ENCODE results near the gene KLHL26.

Gene KLHL26

GRCh38 chr19:18613589-18614234 is 23.1 kb upstream of the KLHL26 start:
- Histone ChIP-seq H3K27me3 (peaks cover 74 to 91% (median 81%) of the 10 kb centered on the region in 11 experiments), H3K4me3 (no peak overlapping the region; a peak in 1 of 20 replicates), H3K9me3 (replicated peaks in 1 of 11) (peaks cover 0 to 21% (median 12%) of the 10 kb centered on the region in 11 experiments; a peak in 16 of 22 replicates), H3K4me2 (0 out of 22 replicates have a peak overlapping the region, but pooled peaks of 1 of the 11 experiments have one; percentile 86), H3K4me1 (peaks cover 26 to 35% (median 32%) of the 10 kb centered on the region in 10 experiments), H3K36me3 (no peaks in the 10 kb centered on the region), H3K9ac (no peak overlapping the region), H4K20me1 (peaks cover 0 to 59% (median 49%) of the 10 kb centered on the region in 11 experiments; a peak in 19 of 22 replicates), H3K27ac (no peak overlapping the region)
- TF ChIP-seq Cebpa-rat (IDR thresholded peaks at IDR 0.05) = no peak

- no peak for TF ChIP-seq Cebpa-rat (IDR thresholded peaks at IDR 0.05)
- H3K4me2 ChIP-seq = no peak overlapping the region
- H3K27ac ChIP-seq = no peak overlapping the region
- H3K9ac ChIP-seq = no peak overlapping the region
- H3K27me3 ChIP-seq = peaks cover 51 to 68% (median 58%) of the 10 kb centered on the region in 11 experiments
- no peak overlapping the region for H3K4me3 ChIP-seq
- H3K4me1 ChIP-seq = peaks cover 19 to 29% (median 26%) of the 10 kb centered on the region in 10 experiments
- peaks cover 0 to 36% (median 26%) of the 10 kb centered on the region in 11 experiments; a peak in 19 of 22 replicates for H4K20me1 ChIP-seq
- H3K9me3 ChIP-seq (replicated peaks in 1 of 11) = peaks cover 0 to 21% (median 12%) of the 10 kb centered on the region in 11 experiments; a peak in 16 of 22 replicates
- H3K36me3 ChIP-seq = no peaks in the 10 kb centered on the region
Measured at GRCh38 chr19:18616023-18616422, 20.8 kb upstream of the KLHL26 start.

DNA sequence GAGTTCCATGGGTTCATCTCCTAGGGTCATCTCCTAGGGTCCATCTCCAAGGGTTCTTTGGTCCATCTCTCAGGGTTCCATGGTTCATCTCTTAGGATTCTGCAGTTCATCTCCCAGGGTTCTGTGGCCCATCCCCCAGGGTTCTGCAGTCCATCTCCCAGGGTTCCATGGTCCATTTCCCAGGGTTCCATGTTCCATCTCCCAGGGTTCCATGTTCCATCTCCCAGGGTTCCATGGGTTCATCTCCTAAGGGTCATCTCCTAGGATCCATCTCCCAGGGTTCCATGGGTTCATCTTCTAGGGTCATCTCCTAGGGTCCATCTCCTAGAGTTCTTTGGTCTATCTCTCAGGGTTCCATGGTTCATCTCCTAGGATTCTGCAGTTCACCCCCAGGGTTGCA is 19.3 kb upstream of the KLHL26 start:
- Histone ChIP-seq H3K9me3 (replicated peaks in 1 of 11) (peaks cover 0 to 21% (median 12%) of the 10 kb centered on the region in 11 experiments; a peak in 16 of 22 replicates), H3K27ac (no peak overlapping the region), H3K4me2 (no peak overlapping the region), H3K9ac (no peak overlapping the region), H3K4me3 (no peak overlapping the region), H3K27me3 (peaks cover 36 to 53% (median 43%) of the 10 kb centered on the region in 11 experiments), H4K20me1 (peaks cover 0 to 22% (median 14%) of the 10 kb centered on the region in 11 experiments; a peak in 16 of 22 replicates), H3K36me3 (no peaks in the 10 kb centered on the region), H3K4me1 (peaks cover 6 to 26% (median 20%) of the 10 kb centered on the region in 10 experiments; a peak in 19 of 20 replicates)
- no peak for TF ChIP-seq Cebpa-rat (IDR thresholded peaks at IDR 0.05)

- no peak overlapping the region for H3K4me3 ChIP-seq
- TF ChIP-seq Cebpa-rat (IDR thresholded peaks at IDR 0.05) = no peak
- no peak overlapping the region for H3K9ac ChIP-seq
- peaks cover 0 to 21% (median 12%) of the 10 kb centered on the region in 11 experiments; a peak in 16 of 22 replicates for H3K9me3 ChIP-seq (replicated peaks in 1 of 11)
- peaks cover 0 to 22% (median 15%) of the 10 kb centered on the region in 10 experiments; a peak in 14 of 20 replicates for H3K4me1 ChIP-seq
- H3K27me3 ChIP-seq = peaks cover 29 to 46% (median 36%) of the 10 kb centered on the region in 11 experiments
- H3K27ac ChIP-seq = no peak overlapping the region
- H4K20me1 ChIP-seq = peaks cover 0 to 15% (median 8%) of the 10 kb centered on the region in 11 experiments; a peak in 10 of 22 replicates
- no peak overlapping the region for H3K4me2 ChIP-seq
- no peaks in the 10 kb centered on the region for H3K36me3 ChIP-seq
Measured at GRCh38 chr19:18618236-18618635, 18.6 kb upstream of the KLHL26 start.

- peaks cover 0 to 21% (median 12%) of the 10 kb centered on the region in 11 experiments; a peak in 16 of 22 replicates for H3K9me3 ChIP-seq (replicated peaks in 1 of 11)
- peaks cover 8 to 25% (median 15%) of the 10 kb centered on the region in 11 experiments for H3K27me3 ChIP-seq
- no peak overlapping the region for H3K9ac ChIP-seq
- H3K36me3 ChIP-seq = no peaks in the 10 kb centered on the region
- no peak for TF ChIP-seq Cebpa-rat (IDR thresholded peaks at IDR 0.05)
- H3K4me2 ChIP-seq = peak overlapping the region in 3 of 11 experiments; percentile 15 to 43 (median 30); a peak in 3 of 22 replicates
- H3K27ac ChIP-seq = no peak overlapping the region
- H4K20me1 ChIP-seq = no peaks in the 10 kb centered on the region; a peak in 1 of 22 replicates
- H3K4me3 ChIP-seq = no peak overlapping the region
- peaks cover 0 to 22% (median 15%) of the 10 kb centered on the region in 10 experiments; a peak in 14 of 20 replicates for H3K4me1 ChIP-seq
Measured at GRCh38 chr19:18620311-18620710, 16.5 kb upstream of the KLHL26 start.

GRCh38 chr19:18620902-18621301 is 15.9 kb upstream of the KLHL26 start:
- Histone ChIP-seq H3K4me3 (no peak overlapping the region), H4K20me1 (no peaks in the 10 kb centered on the region; a peak in 1 of 22 replicates), H3K9me3 (replicated peaks in 1 of 11) (peaks cover 0 to 18% (median 12%) of the 10 kb centered on the region in 11 experiments; a peak in 16 of 22 replicates), H3K36me3 (no peaks in the 10 kb centered on the region), H3K27ac (no peak overlapping the region), H3K27me3 (peaks cover 3 to 19% (median 9%) of the 10 kb centered on the region in 11 experiments), H3K9ac (no peak overlapping the region), H3K4me2 (peak overlapping the region in 5 of 11 experiments; percentile 15 to 56 (median 30); a peak in 7 of 22 replicates), H3K4me1 (peaks cover 0 to 22% (median 15%) of the 10 kb centered on the region in 10 experiments; a peak in 14 of 20 replicates)
- no peak for TF ChIP-seq Cebpa-rat (IDR thresholded peaks at IDR 0.05)

DNA sequence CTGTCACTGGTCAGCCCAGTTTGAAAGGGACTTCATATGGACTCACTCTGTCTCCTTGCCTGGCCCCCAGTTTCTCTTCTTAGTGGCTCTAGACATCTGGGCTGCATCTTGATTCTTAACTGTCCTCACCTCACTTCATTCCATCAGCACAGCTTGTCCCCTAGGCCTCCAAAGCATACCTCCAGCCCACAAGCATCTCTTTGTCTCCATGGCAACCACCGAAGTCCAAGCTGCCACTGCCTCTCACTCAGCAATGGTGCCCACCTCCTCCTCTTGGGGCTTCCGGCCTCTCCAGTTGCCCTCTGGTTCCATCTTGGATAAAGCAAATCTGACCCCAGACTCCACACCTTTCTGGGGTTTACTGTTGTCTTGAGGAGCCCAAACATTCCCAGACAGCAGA is 9.9 kb upstream of the KLHL26 start:
- Histone ChIP-seq H3K4me2 (no peak overlapping the region), H3K4me1 (peaks cover 0 to 22% (median 6%) of the 10 kb centered on the region in 10 experiments; a peak in 12 of 20 replicates), H3K27ac (no peak overlapping the region), H3K9ac (no peak overlapping the region), H4K20me1 (no peaks in the 10 kb centered on the region; a peak in 1 of 22 replicates), H3K36me3 (no peaks in the 10 kb centered on the region), H3K9me3 (replicated peaks in 1 of 11) (no peaks in the 10 kb centered on the region), H3K4me3 (no peak overlapping the region), H3K27me3 (no peaks in the 10 kb centered on the region; a peak in 1 of 22 replicates)
- no peak for TF ChIP-seq Cebpa-rat (IDR thresholded peaks at IDR 0.05)

DNA sequence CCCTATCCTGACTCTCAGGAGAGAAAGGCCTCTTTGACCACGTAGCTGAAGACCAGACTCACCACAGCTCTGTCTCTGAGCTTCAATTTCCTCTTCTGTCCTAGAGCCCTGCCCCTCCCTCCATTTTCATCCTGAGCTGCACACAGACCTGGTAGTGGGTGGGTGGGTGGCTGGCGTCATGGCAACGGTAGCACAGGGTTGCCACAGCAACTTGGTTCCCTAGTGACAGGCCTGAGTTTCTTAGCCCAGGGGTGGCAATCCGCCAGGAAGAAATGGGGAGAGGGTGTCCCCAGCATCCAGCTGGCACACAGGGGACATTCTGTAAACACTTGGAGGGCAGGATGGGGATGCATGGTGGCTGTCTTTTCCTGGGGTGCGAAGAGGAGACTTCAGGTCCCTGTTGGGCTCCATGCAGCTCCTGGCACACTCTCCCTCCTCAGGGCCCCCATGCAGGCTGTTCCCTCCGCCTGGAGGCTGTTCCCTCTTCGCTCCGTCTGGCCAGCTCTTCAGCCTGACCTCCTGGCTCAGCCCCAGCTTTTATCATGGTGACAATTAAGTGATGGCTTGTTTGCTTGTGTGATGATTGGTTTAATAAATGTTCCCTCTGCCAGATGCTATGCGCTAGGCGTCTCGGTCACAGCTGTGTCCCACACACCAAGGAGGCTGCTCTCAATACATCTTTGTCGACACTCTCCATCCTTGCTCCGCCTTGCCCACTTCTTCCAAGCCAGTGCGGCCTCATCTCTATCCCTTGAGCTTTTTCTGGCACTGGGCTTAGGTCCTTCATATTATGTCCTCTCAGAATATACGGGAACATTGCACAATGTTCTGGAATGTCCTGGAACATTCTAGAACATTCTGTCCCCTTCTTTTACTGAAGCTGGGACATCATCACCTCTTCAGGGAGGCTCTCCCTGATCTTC is 7.4 kb upstream of the KLHL26 start:
- Histone ChIP-seq H4K20me1 (no peaks in the 10 kb centered on the region; a peak in 1 of 22 replicates), H3K27ac (no peak overlapping the region), H3K4me1 (peaks cover 0 to 23% (median 10%) of the 10 kb centered on the region in 10 experiments; a peak in 14 of 20 replicates), H3K36me3 (no peaks in the 10 kb centered on the region), H3K4me2 (peak overlapping the region in 7 of 11 experiments; percentile 5 to 31 (median 23); a peak in 8 of 22 replicates), H3K27me3 (no peaks in the 10 kb centered on the region), H3K9me3 (replicated peaks in 1 of 11) (no peaks in the 10 kb centered on the region), H3K9ac (no peak overlapping the region), H3K4me3 (no peak overlapping the region)
- TF ChIP-seq Cebpa-rat (IDR thresholded peaks at IDR 0.05) = 0 out of 22 replicates have a peak, but pooled peaks of 1 of the 11 experiments have one; percentile 10
